HG03354 (cell line): ENCODE measurements around the gene PLVAP.

Source experiments
- ATAC-seq: cut with Tn5 transposase; IDR thresholded peaks from one replicate; pipeline ENCODE4 v1.9.1; 2021; ENCODE audit warnings: mild to moderate bottlenecking; ENCODE audit not compliant: unreplicated experiment, poor library complexity, severe bottlenecking

The PLVAP gene

GRCh38 chr19:17359905-17360800 lies 17.0 kb downstream of the PLVAP start:
- ATAC-seq, result no peak

GRCh38 chr19:17358395-17358794 lies 18.7 kb downstream of the PLVAP start:
- no peak for ATAC-seq

- ATAC-seq, result no peak
Observed at GRCh38 chr19:17357724-17358123, 19.4 kb downstream of the PLVAP start.

- ATAC-seq, result no peak
Observed at GRCh38 chr19:17357078-17357666, 20.0 kb downstream of the PLVAP start.

GRCh38 chr19:17353386-17353785 lies 23.8 kb downstream of the PLVAP start:
- no peak for ATAC-seq

- ATAC-seq, result no peak
Observed at GRCh38 chr19:17352608-17353280, 24.4 kb downstream of the PLVAP start.

GRCh38 chr19:17351815-17352435 lies 25.2 kb downstream of the PLVAP start:
- ATAC-seq, result no peak

GRCh38 chr19:17348700-17349099 lies 28.4 kb downstream of the PLVAP start:
- ATAC-seq, result no peak

- ATAC-seq, result no peak
Observed at GRCh38 chr19:17347877-17348276, 29.3 kb downstream of the PLVAP start.

GRCh38 chr19:17347361-17347760 lies 29.8 kb downstream of the PLVAP start:
- ATAC-seq, result no peak

- ATAC-seq, result peak; percentile 51
Observed at GRCh38 chr19:17346109-17346671, 31.0 kb downstream of the PLVAP start.

- ATAC-seq, result no peak
Observed at GRCh38 chr19:17341845-17342244, 35.3 kb downstream of the PLVAP start.

- no peak for ATAC-seq
Observed at GRCh38 chr19:17341386-17341785, 35.8 kb downstream of the PLVAP start.

GRCh38 chr19:17340871-17341357 lies 36.2 kb downstream of the PLVAP start:
- no peak for ATAC-seq

GRCh38 chr19:17340302-17340870 lies 36.8 kb downstream of the PLVAP start:
- ATAC-seq, result no peak

- ATAC-seq, result no peak
Observed at GRCh38 chr19:17339088-17339741, 37.9 kb downstream of the PLVAP start.

GRCh38 chr19:17338433-17339078 lies 38.6 kb downstream of the PLVAP start:
- no peak for ATAC-seq

GRCh38 chr19:17337675-17338432 lies 39.3 kb downstream of the PLVAP start:
- no peak for ATAC-seq
